NCI-H2029 (cell line): ENCODE results near the gene INA.

Experiments used
- DNase-seq: peaks from one replicate; lab custom pipeline; 2025; lab: John Stamatoyannopoulos, UW

Gene INA

GRCh38 chr10:103276251-103276895 lies 565 bp upstream of the INA start:
- no peak for DNase-seq

- no peak for DNase-seq
These were observed 987 bp downstream of the INA start for GRCh38 chr10:103277713-103278536.

GRCh38 chr10:103278537-103278823 lies 1.5 kb downstream of the INA start:
- no peak for DNase-seq

- DNase-seq = no peak
These were observed 1.9 kb downstream of the INA start for GRCh38 chr10:103278862-103279298.

GRCh38 chr10:103280031-103280430 lies 3.1 kb downstream of the INA start:
- DNase-seq = no peak

- no peak for DNase-seq
These were observed 3.6 kb downstream of the INA start for GRCh38 chr10:103280506-103280905.

- peak; percentile 56 for DNase-seq
These were observed 4.8 kb downstream of the INA start for GRCh38 chr10:103281753-103282152.

GRCh38 chr10:103282961-103283360 lies 6.0 kb downstream of the INA start:
- no peak for DNase-seq

GRCh38 chr10:103284170-103284569 lies 7.2 kb downstream of the INA start:
- DNase-seq = no peak

- no peak for DNase-seq
These were observed 11.1 kb downstream of the INA start for GRCh38 chr10:103287992-103288391.

GRCh38 chr10:103291588-103291987 lies 14.7 kb downstream of the INA start:
- DNase-seq = no peak

GRCh38 chr10:103295374-103296015 lies 18.6 kb downstream of the INA start:
- no peak for DNase-seq

- no peak for DNase-seq
These were observed 30.7 kb downstream of the INA start for GRCh38 chr10:103307594-103307993.

- no peak for DNase-seq
These were observed 33.3 kb downstream of the INA start for GRCh38 chr10:103310197-103310596.

GRCh38 chr10:103316087-103316486 lies 39.1 kb downstream of the INA start:
- DNase-seq = no peak

GRCh38 chr10:103327906-103328305 lies 51.0 kb downstream of the INA start:
- no peak for DNase-seq

GRCh38 chr10:103333934-103334520 lies 57.1 kb downstream of the INA start:
- DNase-seq = no peak

GRCh38 chr10:103334567-103334966 lies 57.6 kb downstream of the INA start:
- DNase-seq = no peak

GRCh38 chr10:103336370-103336769 lies 59.4 kb downstream of the INA start:
- no peak for DNase-seq
